ENCODE data around the gene RBM26. TPM values are rescaled to one million over a fixed set of nuclear protein-coding genes. Genes with fewer than 3 reads are reported as not detected.

Gene RBM26
- total RNA-seq, 1 experiment from 2014 or later = 70.5 TPM

DNA sequence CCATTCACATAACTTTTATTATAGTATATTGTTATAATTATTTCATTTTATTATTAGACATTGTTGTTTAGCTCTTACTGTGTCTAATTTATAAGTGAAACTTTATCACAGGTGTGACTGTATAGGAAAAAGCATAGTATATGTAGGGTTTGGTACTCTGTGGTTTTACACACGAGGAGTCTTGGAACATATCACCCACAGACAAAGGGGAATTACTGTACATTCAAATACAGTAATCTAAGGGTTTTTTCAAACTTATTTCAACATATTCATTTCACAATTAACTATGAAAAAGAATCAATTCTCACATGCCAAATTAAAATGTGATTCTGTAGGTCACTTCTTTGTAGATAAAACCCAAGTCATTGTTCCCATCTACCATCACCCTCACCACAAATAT lies 46.0 kb downstream of the RBM26 start:
- no peaks in the 10 kb centered on the region for H3K23me2 ChIP-seq (ENCODE audit: insufficient read length, low read depth, low read length, poor library complexity, severe bottlenecking)
- no peak overlapping the region for H2BK15ac ChIP-seq (ENCODE audit: low read depth, low read length)
- no CpG with 5 or more reads among the region's 1 CpG for WGBS (ENCODE audit: extremely low coverage, insufficient read length, low lambda C conversion rate)

More for the DNA sequence above, 46.0 kb downstream of the RBM26 start:
- H3K4me3 Mint-ChIP-seq = no peak overlapping the region
- no peak overlapping the region for H3K9ac ChIP-seq (ENCODE audit: extremely low read depth, insufficient read length, low read length)
- no peaks in the 10 kb centered on the region for H3K9me3 ChIP-seq (ENCODE audit: control insufficient read depth, low read depth, low read length)
- no peaks in the 10 kb centered on the region for H3K79me2 ChIP-seq (ENCODE audit: insufficient read depth, low read length)
- no peak overlapping the region for H2BK12ac ChIP-seq (ENCODE audit: insufficient read length, low read depth, low read length)
- H3K56ac ChIP-seq (ENCODE audit: insufficient read length, low read depth, low read length) = no peak overlapping the region
- no peaks in the 10 kb centered on the region for H4K20me1 ChIP-seq (ENCODE audit: control insufficient read depth, insufficient read depth, insufficient read length)
- H3K4ac ChIP-seq (ENCODE audit: low read depth, low read length) = no peak overlapping the region
- H3K14ac ChIP-seq (ENCODE audit: insufficient read depth, low read length) = no peak overlapping the region
- H2AFZ ChIP-seq (ENCODE audit: low read length) = no peak overlapping the region
- H3K27ac Mint-ChIP-seq = no peak overlapping the region
- H2BK5ac ChIP-seq (ENCODE audit: insufficient read length, low read length) = no peak overlapping the region
- H4K91ac ChIP-seq (ENCODE audit: insufficient read length, low read depth, low read length) = no peak overlapping the region
- H2AK5ac ChIP-seq (ENCODE audit: insufficient read length, low read length) = no peak overlapping the region
- no peak for DNase-seq
- no peak overlapping the region for H4K8ac ChIP-seq (replicated peaks; ENCODE audit: insufficient read length, low read depth, low read length)
- H3K4me1 ChIP-seq (ENCODE audit: insufficient read depth, low read length) = no peaks in the 10 kb centered on the region
- no peak overlapping the region for H3K23ac ChIP-seq (ENCODE audit: insufficient read length, low read depth, low read length)
- H3K79me1 ChIP-seq (ENCODE audit: insufficient read depth, low read depth, low read length, poor library complexity, severe bottlenecking) = no peaks in the 10 kb centered on the region
- H3K4me1 Mint-ChIP-seq = no peaks in the 10 kb centered on the region
- H3T11ph ChIP-seq (ENCODE audit: low read length) = no peak overlapping the region
- H2BK20ac ChIP-seq (ENCODE audit: low read depth, low read length, poor library complexity, severe bottlenecking) = no peak overlapping the region
- peaks cover 18 to 68% (median 67%) of the 10 kb centered on the region in 3 experiments; a peak in 6 of 7 replicates for H3K36me3 Mint-ChIP-seq (ENCODE audit: insufficient read depth in 1 of 3, low read depth in 3 of 3)
- no peak overlapping the region for H3K18ac ChIP-seq (ENCODE audit: insufficient read length, low read depth, low read length)
- no peaks in the 10 kb centered on the region for H3K9me3 Mint-ChIP-seq
- H3K27ac ChIP-seq (ENCODE audit: insufficient read length, low read depth, low read length) = no peak overlapping the region
- no peaks in the 10 kb centered on the region for H3K27me3 ChIP-seq (ENCODE audit: insufficient read depth, low read length)
- H3K4me2 ChIP-seq (ENCODE audit: insufficient read depth, insufficient read length, low read length) = no peak overlapping the region
- no peak overlapping the region for H4K5ac ChIP-seq (ENCODE audit: insufficient read length, low read depth, low read length)
- H2BK120ac ChIP-seq (ENCODE audit: low read depth, low read length, poor library complexity, severe bottlenecking) = no peak overlapping the region
- TF ChIP-seq, protein P1, sequence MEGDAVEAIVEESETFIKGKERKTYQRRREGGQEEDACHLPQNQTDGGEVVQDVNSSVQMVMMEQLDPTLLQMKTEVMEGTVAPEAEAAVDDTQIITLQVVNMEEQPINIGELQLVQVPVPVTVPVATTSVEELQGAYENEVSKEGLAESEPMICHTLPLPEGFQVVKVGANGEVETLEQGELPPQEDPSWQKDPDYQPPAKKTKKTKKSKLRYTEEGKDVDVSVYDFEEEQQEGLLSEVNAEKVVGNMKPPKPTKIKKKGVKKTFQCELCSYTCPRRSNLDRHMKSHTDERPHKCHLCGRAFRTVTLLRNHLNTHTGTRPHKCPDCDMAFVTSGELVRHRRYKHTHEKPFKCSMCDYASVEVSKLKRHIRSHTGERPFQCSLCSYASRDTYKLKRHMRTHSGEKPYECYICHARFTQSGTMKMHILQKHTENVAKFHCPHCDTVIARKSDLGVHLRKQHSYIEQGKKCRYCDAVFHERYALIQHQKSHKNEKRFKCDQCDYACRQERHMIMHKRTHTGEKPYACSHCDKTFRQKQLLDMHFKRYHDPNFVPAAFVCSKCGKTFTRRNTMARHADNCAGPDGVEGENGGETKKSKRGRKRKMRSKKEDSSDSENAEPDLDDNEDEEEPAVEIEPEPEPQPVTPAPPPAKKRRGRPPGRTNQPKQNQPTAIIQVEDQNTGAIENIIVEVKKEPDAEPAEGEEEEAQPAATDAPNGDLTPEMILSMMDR (conservative IDR thresholded peaks at IDR 0.05) = no peak
- H3K27me3 Mint-ChIP-seq (ENCODE audit: low read depth) = no peaks in the 10 kb centered on the region
